HFFc6 (cell line): ENCODE data around the gene AAR2. TPM values are rescaled to one million over a fixed set of nuclear protein-coding genes. Genes with fewer than 3 reads are reported as not detected.

Experiments used
- DNase-seq: peaks from one replicate; pipeline ENCODE4 v3.0.0-alpha.2; 2018
- H3K27ac Mint-ChIP-seq: 2 replicates; pipeline ENCODE4 v1.8.0; 2020; ENCODE audit warnings: mild to moderate bottlenecking, mixed read lengths
- H3K27me3 Mint-ChIP-seq: 2 replicates; pipeline ENCODE4 v1.8.0; 2021; ENCODE audit warnings: mild to moderate bottlenecking, moderate library complexity, mixed read lengths; ENCODE audit not compliant: insufficient read depth
- H3K36me3 Mint-ChIP-seq: 2 replicates; pipeline ENCODE4 v1.8.0; 2021; ENCODE audit warnings: low read depth, mixed read lengths
- H3K4me1 Mint-ChIP-seq: 2 replicates; pipeline ENCODE4 v1.8.0; 2020; ENCODE audit warnings: low read depth, mixed read lengths
- H3K4me3 Mint-ChIP-seq: 2 replicates; pipeline ENCODE4 v1.8.0; 2020; ENCODE audit warnings: mild to moderate bottlenecking, moderate library complexity, mixed read lengths
- H3K9me3 Mint-ChIP-seq: 2 replicates; pipeline ENCODE4 v1.8.0; 2020; ENCODE audit warnings: mild to moderate bottlenecking, mixed read lengths
- total RNA-seq, 6 experiments: library from RNA; stranded (reverse); fragmentation: NEBNext Ultra II Directional; extraction: Animal tissue kit (Norgen Biotek cat#: 25700); gene quantifications; 2 replicates in 1 of 6; 3 replicates in 5 of 6; pipeline ENCODE4 v1.2.3, GENCODE V29; 2021
- TF ChIP-seq, protein P1 (sequence below): fragments of 200-600 bp; sonication (generic); IDR thresholded peaks from 2 replicates; pipeline ENCODE4 v1.5.0; 2021; ENCODE audit warnings: antibody characterized with exemption, mild to moderate bottlenecking

The AAR2 gene
- total RNA-seq, 6 experiments from 2014 or later: 20.4 to 25.9 (median 23.7) TPM

DNA sequence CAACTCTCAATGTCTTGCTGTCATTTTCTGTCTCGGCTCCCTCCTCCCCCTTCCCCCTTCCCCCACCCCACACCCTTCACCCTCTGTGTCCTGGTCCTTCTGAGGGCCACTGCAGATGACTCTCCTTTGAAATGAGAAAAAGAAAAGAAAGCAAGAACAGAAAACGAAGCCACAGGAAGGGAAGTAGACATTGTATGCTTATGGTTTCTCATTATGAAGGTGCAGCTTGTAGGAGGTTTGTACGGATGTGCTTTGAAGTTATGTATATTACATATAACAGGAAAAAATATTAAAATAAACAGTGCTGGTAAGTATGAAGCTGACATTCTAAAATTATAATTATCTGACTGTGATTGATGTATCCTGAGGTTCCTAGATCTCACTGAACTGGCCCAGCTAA is 6.3 kb upstream of the AAR2 start:
- no peaks in the 10 kb centered on the region for H3K9me3 Mint-ChIP-seq
- H3K27ac Mint-ChIP-seq: no peak overlapping the region
- DNase-seq: no peak
- H3K27me3 Mint-ChIP-seq: peaks cover 5% of the 10 kb centered on the region
- no peak overlapping the region for H3K4me3 Mint-ChIP-seq
- no peaks in the 10 kb centered on the region for H3K4me1 Mint-ChIP-seq
- TF ChIP-seq, protein P1, sequence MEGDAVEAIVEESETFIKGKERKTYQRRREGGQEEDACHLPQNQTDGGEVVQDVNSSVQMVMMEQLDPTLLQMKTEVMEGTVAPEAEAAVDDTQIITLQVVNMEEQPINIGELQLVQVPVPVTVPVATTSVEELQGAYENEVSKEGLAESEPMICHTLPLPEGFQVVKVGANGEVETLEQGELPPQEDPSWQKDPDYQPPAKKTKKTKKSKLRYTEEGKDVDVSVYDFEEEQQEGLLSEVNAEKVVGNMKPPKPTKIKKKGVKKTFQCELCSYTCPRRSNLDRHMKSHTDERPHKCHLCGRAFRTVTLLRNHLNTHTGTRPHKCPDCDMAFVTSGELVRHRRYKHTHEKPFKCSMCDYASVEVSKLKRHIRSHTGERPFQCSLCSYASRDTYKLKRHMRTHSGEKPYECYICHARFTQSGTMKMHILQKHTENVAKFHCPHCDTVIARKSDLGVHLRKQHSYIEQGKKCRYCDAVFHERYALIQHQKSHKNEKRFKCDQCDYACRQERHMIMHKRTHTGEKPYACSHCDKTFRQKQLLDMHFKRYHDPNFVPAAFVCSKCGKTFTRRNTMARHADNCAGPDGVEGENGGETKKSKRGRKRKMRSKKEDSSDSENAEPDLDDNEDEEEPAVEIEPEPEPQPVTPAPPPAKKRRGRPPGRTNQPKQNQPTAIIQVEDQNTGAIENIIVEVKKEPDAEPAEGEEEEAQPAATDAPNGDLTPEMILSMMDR: no peak
- no peaks in the 10 kb centered on the region for H3K36me3 Mint-ChIP-seq

DNA sequence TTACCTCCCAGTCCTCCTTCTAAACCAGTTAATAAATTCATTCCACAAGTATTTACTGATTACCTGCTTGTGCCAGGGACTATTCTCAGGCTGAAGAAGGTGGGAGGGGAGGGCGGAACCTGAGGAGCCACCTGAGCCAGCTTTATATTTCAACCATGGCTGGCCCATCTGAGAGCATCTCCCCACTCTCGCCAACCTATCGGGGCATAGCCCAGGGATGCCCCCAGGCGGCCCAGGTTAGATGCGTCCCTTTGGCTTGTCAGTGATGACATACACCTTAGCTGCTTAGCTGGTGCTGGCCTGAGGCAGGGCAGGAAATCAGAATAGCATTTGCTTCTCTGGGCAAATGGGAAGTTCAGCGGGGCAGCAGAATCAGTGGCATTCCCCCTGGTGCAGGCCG is 4.9 kb upstream of the AAR2 start:
- H3K27me3 Mint-ChIP-seq: peaks cover 3% of the 10 kb centered on the region; the same call in 1 of the 2 replicates

DNA sequence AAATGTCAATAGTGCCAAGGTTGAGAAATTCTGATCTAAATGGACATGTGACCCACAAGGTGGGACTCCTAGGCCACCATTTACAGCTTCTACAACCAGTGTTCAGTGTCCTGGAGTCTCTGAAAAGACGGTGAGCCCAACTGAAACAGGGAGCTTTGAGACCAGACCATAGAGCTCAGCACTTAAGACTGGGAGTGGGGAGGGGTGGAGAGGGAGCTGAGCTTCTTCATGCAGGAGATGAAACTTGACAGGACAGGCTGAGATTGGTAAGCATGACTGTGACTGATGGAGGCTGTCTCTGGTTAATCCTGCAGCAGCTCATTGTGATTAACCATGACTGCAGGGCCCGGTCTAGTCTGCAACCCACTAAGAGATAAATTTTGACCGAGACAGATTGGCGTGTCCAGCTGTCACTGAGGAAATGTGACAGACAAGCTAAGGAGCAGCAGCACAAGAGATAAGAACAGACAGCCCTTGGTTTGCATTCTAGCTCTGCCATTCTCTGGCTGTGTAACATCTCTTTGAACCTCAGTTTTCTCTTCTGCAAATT is 1.4 kb upstream of the AAR2 start:
- Mint-ChIP-seq H3K4me3 (no peak overlapping the region), H3K9me3 (no peaks in the 10 kb centered on the region), H3K27me3 (peaks cover 3% of the 10 kb centered on the region; the same call in 1 of the 2 replicates), H3K4me1 (peaks cover 29% of the 10 kb centered on the region), H3K27ac (no peak overlapping the region), H3K36me3 (peaks cover 5% of the 10 kb centered on the region; the same call in 1 of the 2 replicates)
- TF ChIP-seq, protein P1: no peak
- no peak for DNase-seq

More for the DNA sequence above, 4.9 kb upstream of the AAR2 start:
- no peak for DNase-seq
- no peak overlapping the region for H3K27ac Mint-ChIP-seq
- no peaks in the 10 kb centered on the region for H3K36me3 Mint-ChIP-seq
- TF ChIP-seq, protein P1: no peak
- H3K9me3 Mint-ChIP-seq: no peaks in the 10 kb centered on the region
- H3K4me1 Mint-ChIP-seq: peaks cover 6% of the 10 kb centered on the region; the same call in 1 of the 2 replicates
- no peak overlapping the region for H3K4me3 Mint-ChIP-seq

DNA sequence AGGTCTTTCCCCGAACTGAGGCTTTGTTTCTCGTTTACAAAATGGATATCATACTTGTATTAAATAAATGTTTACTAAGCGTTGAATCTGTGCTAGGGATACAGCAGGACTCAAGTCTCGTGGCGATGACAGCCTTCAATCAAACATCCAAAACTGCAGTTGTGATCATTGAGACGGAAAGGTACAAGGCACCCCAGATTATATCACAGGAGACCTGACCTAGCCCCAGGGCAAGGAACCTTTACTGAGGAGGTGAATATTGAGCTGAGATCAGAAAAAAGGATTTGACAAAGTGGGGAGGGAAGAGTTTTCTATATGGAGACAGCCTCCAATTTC is 476 bp downstream of the AAR2 start:
- Mint-ChIP-seq H3K27ac (peak overlapping the region; percentile 91), H3K9me3 (no peaks in the 10 kb centered on the region), H3K4me3 (peak overlapping the region; percentile 85), H3K4me1 (peaks cover 29% of the 10 kb centered on the region), H3K27me3 (no peaks in the 10 kb centered on the region), H3K36me3 (peaks cover 5% of the 10 kb centered on the region; the same call in 1 of the 2 replicates)
- DNase-seq: no peak
- TF ChIP-seq, protein P1: no peak

DNA sequence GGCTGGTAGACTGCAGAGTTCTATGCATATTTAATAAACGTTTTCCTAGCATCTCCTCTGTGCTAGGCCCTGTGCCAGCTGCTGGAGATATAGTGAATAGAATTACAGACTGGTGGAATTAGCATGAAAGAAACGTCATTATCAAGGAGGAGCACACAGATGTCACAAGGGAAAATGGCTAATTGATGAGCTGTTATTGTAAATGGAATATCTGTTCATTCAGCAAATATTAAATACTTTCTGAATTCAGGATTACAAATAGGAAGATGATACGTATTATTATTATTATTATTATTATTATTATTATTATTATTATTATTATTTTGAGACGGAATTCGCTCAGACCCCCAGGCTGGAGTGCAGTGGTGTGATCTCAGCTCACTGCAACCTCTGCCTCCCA is 1.2 kb downstream of the AAR2 start:
- peak overlapping the region; percentile 91 for H3K27ac Mint-ChIP-seq
- peaks cover 29% of the 10 kb centered on the region for H3K4me1 Mint-ChIP-seq
- H3K36me3 Mint-ChIP-seq: peaks cover 5% of the 10 kb centered on the region; the same call in 1 of the 2 replicates
- no peaks in the 10 kb centered on the region for H3K27me3 Mint-ChIP-seq
- TF ChIP-seq, protein P1: no peak
- peak overlapping the region; percentile 85 for H3K4me3 Mint-ChIP-seq
- DNase-seq: no peak
- no peaks in the 10 kb centered on the region for H3K9me3 Mint-ChIP-seq
